Transverse colon (tissue), 4 donors: ENCODE results near the gene BHLHE40. TPM values are rescaled to one million over a fixed set of nuclear protein-coding genes. Genes with fewer than 3 reads are reported as not detected.

Experiments
- DNase-seq: peaks from one replicate; pipeline ENCODE4 v3.0.0-alpha.2; 2019
- H3K27ac ChIP-seq, 4 donors: fragments of 200-600 bp; sonication (generic); 2 replicates each; pipeline ENCODE4 v1.5.1; 2016 to 2018; ENCODE audit warnings: inconsistent platforms in 4 of 4
- H3K27me3 ChIP-seq: fragments of 200-600 bp; sonication (generic); 2 replicates; pipeline ENCODE4 v1.5.1; 2017; ENCODE audit warnings: inconsistent platforms
- H3K36me3 ChIP-seq, 4 donors: fragments of 200-600 bp; sonication (generic); 2 replicates each; pipeline ENCODE4 v1.5.1; 2017 to 2019; ENCODE audit warnings: inconsistent platforms in 4 of 4
- H3K4me1 ChIP-seq, 4 donors: fragments of 200-600 bp; sonication (generic); 2 replicates each; pipeline ENCODE4 v1.5.1; 2017 to 2020; ENCODE audit warnings: inconsistent platforms in 4 of 4
- H3K4me3 ChIP-seq, 4 donors: fragments of 200-600 bp; sonication (generic); 1 replicate in 1 of 4; 2 replicates in 3 of 4; pipeline versions ENCODE4 v1.5.1 to v1.6.1; 2017 to 2019; ENCODE audit warnings: inconsistent platforms in 4 of 4
- H3K9me3 ChIP-seq, 2 donors: fragments of 200-600 bp; sonication (generic); 2 replicates each; pipeline ENCODE4 v1.5.1; 2017 to 2019; ENCODE audit warnings: inconsistent platforms in 2 of 2
- CTCF ChIP-seq, 5 experiments: fragments of 200-600 bp in 3 of 5; fragments of 450-650 bp in 2 of 5; sonication (generic) in 3 of 5; IDR thresholded peaks; 1 replicate in 2 of 5; 2 replicates in 3 of 5; pipeline ENCODE4 v1.5.1; 2016 to 2017; ENCODE audit warnings: antibody characterized with exemption in 5 of 5, inconsistent platforms in 3 of 5, mild to moderate bottlenecking in 2 of 5, moderate library complexity in 1 of 5
- EP300 ChIP-seq: sonication (generic); formaldehyde crosslinking; IDR thresholded peaks from one replicate; pipeline ENCODE4 v1.6.1; 2017; ENCODE audit warnings: antibody characterized with exemption, low read depth
- POLR2A ChIP-seq: fragments of 450-650 bp; IDR thresholded peaks from one replicate; pipeline ENCODE4 v1.6.1; 2016; ENCODE audit warnings: antibody characterized with exemption, mild to moderate bottlenecking, moderate library complexity
- POLR2AphosphoS5 ChIP-seq, 3 donors: sonication (generic); formaldehyde crosslinking; IDR thresholded peaks; one replicate each; pipeline ENCODE4 v1.6.1; 2016; ENCODE audit warnings: antibody characterized with exemption in 3 of 3
- WGBS, 2 donors: methylation state at CpG; one replicate each; pipeline ENCODE4 v1.1.5; 2018; ENCODE audit warnings: low coverage in 1 of 2; 5-methylcytosine and 5-hydroxymethylcytosine counted together
- in situ Hi-C, 4 donors: fragments of 200-750 bp; cut with MboI; loops; one replicate each; pipeline versions ENCODE4 v1.15.0 to v1.15.1; 2017; ENCODE audit warnings: low sequenced_read_pairs in 3 of 4, low pct_ligation_motif_present in 1 of 4, low pct_unique_long_range_greater_than_20kb in 1 of 4
- intact Hi-C: fragments of 100-400 bp; cut with DNase I; formaldehyde crosslinking; loops from one replicate; pipeline ENCODE4 v1.15.1; 2023; ENCODE audit warnings: low total_unique reads
- total RNA-seq, 4 donors: library from RNA; depleted of rRNA; stranded (reverse); fragments of >200 nt; gene quantifications; one replicate each; pipeline ENCODE4 v1.1.0, GENCODE V29; 2016

BHLHE40 gene
- total RNA-seq, 4 donors from 2014 or later = 13.4 to 50.9 (median 18.0) TPM

- no peak for DNase-seq
- no peak overlapping the region for H3K27ac ChIP-seq
- TF ChIP-seq POLR2AphosphoS5 (IDR thresholded peaks at IDR 0.05) (no peak), CTCF (IDR thresholded peaks at IDR 0.05) (no peak), POLR2A (no peak), EP300 (no peak)
- H3K27me3 ChIP-seq = no peaks in the 10 kb centered on the region
- H3K9me3 ChIP-seq = no peaks in the 10 kb centered on the region
- no peaks in the 10 kb centered on the region for H3K36me3 ChIP-seq
- in situ Hi-C loops = loop anchor here in 1 of 4 donors (10.0 kb wide), 1 partner anchor 247 kb away; no protein-coding TSS in a partner anchor
- 89 to 96% methylated on average over 3 of the region's 3 CpGs for WGBS, 2 donors
- intact Hi-C loops = no loop called here
- no peak overlapping the region for H3K4me3 ChIP-seq
- H3K4me1 ChIP-seq = peaks cover 0 to 7% (median 3%) of the 10 kb centered on the region in 4 donors
Measured at GRCh38 chr3:4971838-4972237, 7.4 kb upstream of the BHLHE40 start.

- intact Hi-C loops = no loop called here
- 75 to 85% methylated on average over 8 to 9 of the region's 9 CpGs for WGBS, 2 donors
- H3K4me1 ChIP-seq = peaks cover 8 to 15% (median 13%) of the 10 kb centered on the region in 4 donors
- TF ChIP-seq CTCF (IDR thresholded peaks at IDR 0.05) (no peak), POLR2AphosphoS5 (IDR thresholded peaks at IDR 0.05) (no peak), POLR2A (no peak), EP300 (no peak)
- H3K9me3 ChIP-seq = no peaks in the 10 kb centered on the region
- H3K4me3 ChIP-seq = no peak overlapping the region
- in situ Hi-C loops = loop anchor here in 1 of 4 donors (10.0 kb wide), 1 partner anchor 248 kb away; no protein-coding TSS in a partner anchor
- no peaks in the 10 kb centered on the region for H3K36me3 ChIP-seq
- H3K27me3 ChIP-seq = no peaks in the 10 kb centered on the region
- no peak overlapping the region for H3K27ac ChIP-seq
- DNase-seq = no peak
Measured at GRCh38 chr3:4972652-4973643, 6.3 kb upstream of the BHLHE40 start.

GRCh38 chr3:4974154-4974553, 5.1 kb upstream of the BHLHE40 start:
- in situ Hi-C loops = loop anchor here in 1 of 4 donors (10.0 kb wide), 1 partner anchor 249 kb away; no protein-coding TSS in a partner anchor

DNA sequence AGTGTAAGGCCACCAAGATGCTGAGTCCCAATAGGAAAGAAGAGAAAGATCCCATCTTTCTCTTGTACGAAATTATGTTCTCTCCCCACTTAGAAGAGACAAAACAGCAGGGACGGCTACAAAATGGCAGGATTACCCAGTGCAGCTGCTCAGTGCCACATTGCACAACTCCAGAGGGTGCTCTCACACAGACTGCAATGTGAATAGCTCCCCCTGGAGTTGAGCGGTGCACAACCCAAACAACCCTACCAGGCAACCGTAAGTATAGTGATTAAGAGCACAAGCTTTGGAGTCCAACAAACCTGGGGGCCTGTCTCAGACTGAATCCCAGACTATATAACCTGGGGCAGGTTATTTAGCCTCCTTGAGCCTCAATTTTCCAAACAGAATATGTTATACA, 3.1 kb upstream of the BHLHE40 start:
- no peaks in the 10 kb centered on the region for H3K9me3 ChIP-seq
- intact Hi-C loops = no loop called here
- H3K4me1 ChIP-seq = peaks cover 8 to 26% (median 19%) of the 10 kb centered on the region in 4 donors
- peak overlapping the region; percentile 99 to 100 (median 100) for H3K27ac ChIP-seq
- TF ChIP-seq POLR2AphosphoS5 (IDR thresholded peaks at IDR 0.05) = no peak
- peak; percentile 27 to 56 (median 46) for TF ChIP-seq CTCF (IDR thresholded peaks at IDR 0.05)
- H3K36me3 ChIP-seq = no peaks in the 10 kb centered on the region
- WGBS, 2 donors = 73 to 86% methylated on average over 2 to 4 of the region's 4 CpGs
- in situ Hi-C loops = loop anchor here in 2 of 4 donors (10.0 to 25.0 kb wide), 2 partner anchors 139 to 251 kb away; no protein-coding TSS in a partner anchor
- no peak overlapping the region for H3K4me3 ChIP-seq
- peak; percentile 60 for DNase-seq
- no peaks in the 10 kb centered on the region for H3K27me3 ChIP-seq

More at GRCh38 chr3:4974154-4974553, 5.1 kb upstream of the BHLHE40 start:
- no peaks in the 10 kb centered on the region for H3K9me3 ChIP-seq
- DNase-seq = no peak
- TF ChIP-seq POLR2AphosphoS5 (IDR thresholded peaks at IDR 0.05) (no peak), EP300 (no peak), POLR2A (no peak)
- no peaks in the 10 kb centered on the region for H3K36me3 ChIP-seq
- no peak overlapping the region for H3K4me3 ChIP-seq
- 85 to 88% methylated on average over 2 of the region's 2 CpGs for WGBS, 2 donors
- H3K27ac ChIP-seq = no peak overlapping the region
- peaks cover 8 to 20% (median 13%) of the 10 kb centered on the region in 4 donors for H3K4me1 ChIP-seq
- H3K27me3 ChIP-seq = no peaks in the 10 kb centered on the region
- intact Hi-C loops = no loop called here
